22Rv1 (cell line): ENCODE data around the gene AOC3.

Experiments used
- ZFX ChIP-seq: fragments of 450-650 bp; IDR thresholded peaks from 2 replicates; pipeline ENCODE4 v1.6.1; 2017; ENCODE audit warnings: antibody characterized with exemption, borderline replicate concordance
- TF ChIP-seq, protein P1 (sequence below): fragments of 450-650 bp; IDR thresholded peaks from 2 replicates; pipeline ENCODE4 v1.5.1; 2017; ENCODE audit warnings: mild to moderate bottlenecking

DNA sequence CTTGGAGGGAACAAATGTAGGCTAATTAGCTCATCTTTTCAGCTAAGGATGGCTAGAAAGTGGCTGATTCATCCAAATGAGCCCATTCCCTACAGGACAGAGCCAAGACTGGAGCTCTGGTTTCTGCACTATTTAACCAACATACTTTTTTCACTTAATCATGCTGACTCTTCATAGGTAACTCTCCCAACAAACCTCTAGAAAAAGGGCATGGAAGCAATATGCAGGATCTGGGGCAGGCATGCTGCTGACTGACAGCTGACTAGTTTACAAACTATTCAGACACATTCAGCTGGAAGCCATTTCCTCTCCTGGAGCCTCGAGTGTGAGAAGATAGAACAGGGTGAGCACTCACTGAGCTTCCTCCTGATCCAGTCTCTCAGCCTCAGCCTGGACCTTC is 33.1 kb upstream of the AOC3 start:
- TF ChIP-seq, protein P1, sequence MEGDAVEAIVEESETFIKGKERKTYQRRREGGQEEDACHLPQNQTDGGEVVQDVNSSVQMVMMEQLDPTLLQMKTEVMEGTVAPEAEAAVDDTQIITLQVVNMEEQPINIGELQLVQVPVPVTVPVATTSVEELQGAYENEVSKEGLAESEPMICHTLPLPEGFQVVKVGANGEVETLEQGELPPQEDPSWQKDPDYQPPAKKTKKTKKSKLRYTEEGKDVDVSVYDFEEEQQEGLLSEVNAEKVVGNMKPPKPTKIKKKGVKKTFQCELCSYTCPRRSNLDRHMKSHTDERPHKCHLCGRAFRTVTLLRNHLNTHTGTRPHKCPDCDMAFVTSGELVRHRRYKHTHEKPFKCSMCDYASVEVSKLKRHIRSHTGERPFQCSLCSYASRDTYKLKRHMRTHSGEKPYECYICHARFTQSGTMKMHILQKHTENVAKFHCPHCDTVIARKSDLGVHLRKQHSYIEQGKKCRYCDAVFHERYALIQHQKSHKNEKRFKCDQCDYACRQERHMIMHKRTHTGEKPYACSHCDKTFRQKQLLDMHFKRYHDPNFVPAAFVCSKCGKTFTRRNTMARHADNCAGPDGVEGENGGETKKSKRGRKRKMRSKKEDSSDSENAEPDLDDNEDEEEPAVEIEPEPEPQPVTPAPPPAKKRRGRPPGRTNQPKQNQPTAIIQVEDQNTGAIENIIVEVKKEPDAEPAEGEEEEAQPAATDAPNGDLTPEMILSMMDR: no peak
- no peak for TF ChIP-seq ZFX
